Neuron (in vitro differentiated cells): ENCODE data around the gene COPG2.
"Not testable (repeated sequence)": the region's sequence is repeated elsewhere in the genome, so short reads cannot be mapped to it uniquely, and the experiment has no call there.

Experiments
- H2AFZ ChIP-seq: one replicate; pipeline ENCODE4 v1.6.1; 2013; ENCODE audit warnings: low read depth, mild to moderate bottlenecking, inconsistent platforms, low read length, moderate library complexity
- H3K27me3 ChIP-seq: one replicate; pipeline ENCODE4 v1.6.1; 2013; ENCODE audit warnings: low read length; ENCODE audit not compliant: insufficient read depth
- H3K36me3 ChIP-seq: one replicate; pipeline ENCODE4 v1.6.1; 2013; ENCODE audit warnings: low read length; ENCODE audit not compliant: insufficient read depth
- H3K4me1 ChIP-seq: one replicate; pipeline ENCODE4 v1.6.1; 2013; ENCODE audit warnings: low read length; ENCODE audit not compliant: insufficient read depth
- H3K4me3 ChIP-seq: 2 replicates; pipeline ENCODE4 v1.5.1; 2013; ENCODE audit warnings: mild to moderate bottlenecking, low read length, moderate library complexity
- H3K9me3 ChIP-seq: one replicate; pipeline ENCODE4 v1.6.1; 2013; ENCODE audit warnings: low read length

The COPG2 gene

GRCh38 chr7:130641040-130641439, 27.5 kb downstream of the COPG2 start:
- no peaks in the 10 kb centered on the region for H3K27me3 ChIP-seq
- no peaks in the 10 kb centered on the region for H3K4me1 ChIP-seq
- peaks cover 37% of the 10 kb centered on the region for H3K36me3 ChIP-seq
- H2AFZ ChIP-seq: no peak overlapping the region
- peaks cover 21% of the 10 kb centered on the region for H3K9me3 ChIP-seq
- no peak overlapping the region for H3K4me3 ChIP-seq

DNA sequence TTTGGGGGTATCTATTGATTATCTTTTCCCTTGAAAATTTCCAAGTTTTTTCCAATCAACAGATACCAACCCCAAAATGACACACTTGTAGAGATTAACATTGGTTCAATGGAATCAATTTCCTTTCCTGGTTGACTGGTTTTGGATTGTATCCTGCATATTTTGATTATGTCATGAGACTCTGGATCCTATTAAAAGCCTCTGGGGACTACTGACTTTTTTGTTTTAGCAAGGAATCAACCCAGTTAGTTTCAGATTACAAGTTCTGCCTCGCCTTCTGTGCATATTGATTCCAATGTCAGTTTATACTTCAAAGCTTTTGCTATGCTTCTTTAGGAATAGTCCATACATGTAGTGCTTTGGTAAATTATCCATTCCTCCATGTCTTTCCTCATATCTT, 29.2 kb downstream of the COPG2 start:
- H3K4me3 ChIP-seq: no peak overlapping the region
- H3K36me3 ChIP-seq: peaks cover 29% of the 10 kb centered on the region
- peaks cover 14% of the 10 kb centered on the region for H3K9me3 ChIP-seq
- no peak overlapping the region for H2AFZ ChIP-seq
- H3K27me3 ChIP-seq: no peaks in the 10 kb centered on the region
- no peaks in the 10 kb centered on the region for H3K4me1 ChIP-seq

DNA sequence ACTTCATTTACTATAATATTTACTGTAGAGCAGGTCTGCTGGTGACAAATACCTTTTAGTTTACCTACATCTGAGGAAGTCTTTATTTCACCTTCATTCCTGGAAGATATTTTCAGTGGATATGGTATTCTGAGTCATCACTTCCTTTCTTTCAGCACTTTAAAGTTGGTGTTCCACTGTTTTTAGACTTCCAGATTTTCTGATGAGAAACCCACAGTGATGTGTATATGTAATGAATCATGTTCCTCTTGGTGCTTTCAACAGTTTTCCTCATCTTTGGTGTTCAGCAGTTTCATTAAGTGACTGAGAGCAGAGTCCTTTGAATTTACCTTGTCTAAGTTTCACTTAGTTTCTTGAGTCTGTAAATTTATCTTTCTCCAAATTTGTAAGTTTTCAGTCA, 36.4 kb downstream of the COPG2 start:
- H3K27me3 ChIP-seq: no peaks in the 10 kb centered on the region
- H3K4me3 ChIP-seq: no peak overlapping the region
- no peak overlapping the region for H2AFZ ChIP-seq
- peaks cover 10% of the 10 kb centered on the region for H3K9me3 ChIP-seq
- H3K4me1 ChIP-seq: no peaks in the 10 kb centered on the region
- H3K36me3 ChIP-seq: no peaks in the 10 kb centered on the region

GRCh38 chr7:130628901-130629300, 39.6 kb downstream of the COPG2 start:
- H3K4me3 ChIP-seq: no peak overlapping the region
- peaks cover 10% of the 10 kb centered on the region for H3K9me3 ChIP-seq
- no peaks in the 10 kb centered on the region for H3K27me3 ChIP-seq
- no peak overlapping the region for H2AFZ ChIP-seq
- peaks cover 2% of the 10 kb centered on the region for H3K36me3 ChIP-seq
- no peaks in the 10 kb centered on the region for H3K4me1 ChIP-seq

- no peak overlapping the region for H2AFZ ChIP-seq
- H3K9me3 ChIP-seq: peaks cover 11% of the 10 kb centered on the region
- H3K27me3 ChIP-seq: no peaks in the 10 kb centered on the region
- H3K36me3 ChIP-seq: peaks cover 2% of the 10 kb centered on the region
- no peaks in the 10 kb centered on the region for H3K4me1 ChIP-seq
- no peak overlapping the region for H3K4me3 ChIP-seq
Observed at GRCh38 chr7:130627775-130628174, 40.8 kb downstream of the COPG2 start.

DNA sequence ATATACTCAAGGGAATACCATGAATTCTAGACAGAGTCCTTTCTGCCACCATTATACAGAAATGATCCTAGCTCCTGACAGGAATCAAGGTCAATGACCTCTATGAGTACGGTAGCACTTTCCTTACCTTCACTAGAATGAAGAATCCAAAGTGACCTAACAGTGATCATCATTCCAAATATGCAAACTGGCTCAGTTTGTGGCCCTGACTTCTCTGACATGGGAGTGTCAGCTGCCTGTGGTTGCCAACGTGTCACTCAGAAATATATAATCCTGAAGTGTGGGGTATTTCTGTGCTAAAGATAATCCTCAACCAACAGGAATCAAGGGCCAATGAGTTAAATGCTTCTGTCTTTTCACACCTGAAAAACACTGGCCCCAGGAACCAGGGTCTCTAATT, 45.7 kb downstream of the COPG2 start:
- peaks cover 11% of the 10 kb centered on the region for H3K36me3 ChIP-seq
- no peak overlapping the region for H2AFZ ChIP-seq
- no peak overlapping the region for H3K4me3 ChIP-seq
- H3K9me3 ChIP-seq: peaks cover 15% of the 10 kb centered on the region
- no peaks in the 10 kb centered on the region for H3K4me1 ChIP-seq
- no peaks in the 10 kb centered on the region for H3K27me3 ChIP-seq

DNA sequence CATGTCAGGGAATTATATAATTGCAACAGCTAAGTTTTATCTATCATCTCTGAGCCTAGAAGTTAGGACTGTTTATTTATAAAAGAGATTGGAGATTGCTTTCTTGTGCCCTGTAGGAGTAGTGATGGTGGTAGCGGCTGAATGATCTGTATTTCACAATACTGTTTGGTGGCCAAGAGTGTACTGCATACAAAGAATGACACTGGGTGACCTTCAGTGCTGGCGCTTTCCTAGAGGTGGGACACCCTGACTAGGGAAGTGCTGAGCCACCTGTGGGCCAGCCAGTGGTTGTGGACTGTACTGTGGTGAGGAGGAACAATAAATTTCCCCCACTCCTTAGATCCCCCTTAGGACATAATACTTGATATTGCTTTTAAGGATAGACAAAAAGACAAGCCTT, 53.0 kb downstream of the COPG2 start:
- peaks cover 10% of the 10 kb centered on the region for H3K9me3 ChIP-seq
- H2AFZ ChIP-seq: no peak overlapping the region
- H3K4me3 ChIP-seq: no peak overlapping the region
- no peaks in the 10 kb centered on the region for H3K4me1 ChIP-seq
- H3K27me3 ChIP-seq: no peaks in the 10 kb centered on the region
- peaks cover 56% of the 10 kb centered on the region for H3K36me3 ChIP-seq

GRCh38 chr7:130614449-130614848, 54.1 kb downstream of the COPG2 start:
- peaks cover 67% of the 10 kb centered on the region for H3K36me3 ChIP-seq
- no peaks in the 10 kb centered on the region for H3K4me1 ChIP-seq
- peaks cover 13% of the 10 kb centered on the region for H3K9me3 ChIP-seq
- H3K4me3 ChIP-seq: no peak overlapping the region
- H3K27me3 ChIP-seq: no peaks in the 10 kb centered on the region
- no peak overlapping the region for H2AFZ ChIP-seq

GRCh38 chr7:130611218-130611617, 57.3 kb downstream of the COPG2 start:
- no peak overlapping the region for H3K4me3 ChIP-seq
- H3K27me3 ChIP-seq: no peaks in the 10 kb centered on the region
- H3K36me3 ChIP-seq: peaks cover 89% of the 10 kb centered on the region
- peaks cover 23% of the 10 kb centered on the region for H3K9me3 ChIP-seq
- H2AFZ ChIP-seq: no peak overlapping the region
- H3K4me1 ChIP-seq: no peaks in the 10 kb centered on the region

GRCh38 chr7:130607066-130607465, 61.5 kb downstream of the COPG2 start:
- Histone ChIP-seq H3K36me3 (peaks cover 80% of the 10 kb centered on the region), H3K9me3 (peaks cover 14% of the 10 kb centered on the region)
- not testable (repeated sequence) for H3K27me3 ChIP-seq, H2AFZ ChIP-seq, H3K4me1 ChIP-seq, H3K4me3 ChIP-seq

DNA sequence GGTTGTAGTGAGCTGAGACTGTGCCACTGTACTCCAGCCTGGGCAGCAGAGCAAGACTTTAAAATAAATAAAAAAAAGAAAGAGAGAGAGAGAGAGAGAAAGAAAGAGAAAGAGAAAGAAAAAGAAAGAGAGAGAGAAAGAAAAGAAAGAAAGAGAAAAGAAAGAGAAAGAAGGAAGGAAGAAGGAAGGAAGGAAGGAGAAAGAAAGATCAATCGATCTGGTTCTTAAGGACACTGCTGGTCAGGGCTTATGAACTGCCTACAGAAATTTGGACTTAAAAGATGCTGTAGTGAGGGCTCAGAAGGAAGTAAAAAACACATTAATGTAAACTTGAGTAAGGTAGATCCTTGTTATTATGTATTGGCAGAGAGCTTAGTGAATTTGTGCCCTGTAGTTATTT, 62.4 kb downstream of the COPG2 start:
- Histone ChIP-seq H3K36me3 (peaks cover 72% of the 10 kb centered on the region), H2AFZ (no peak overlapping the region), H3K9me3 (peaks cover 14% of the 10 kb centered on the region), H3K27me3 (no peaks in the 10 kb centered on the region), H3K4me3 (no peak overlapping the region), H3K4me1 (no peaks in the 10 kb centered on the region)

DNA sequence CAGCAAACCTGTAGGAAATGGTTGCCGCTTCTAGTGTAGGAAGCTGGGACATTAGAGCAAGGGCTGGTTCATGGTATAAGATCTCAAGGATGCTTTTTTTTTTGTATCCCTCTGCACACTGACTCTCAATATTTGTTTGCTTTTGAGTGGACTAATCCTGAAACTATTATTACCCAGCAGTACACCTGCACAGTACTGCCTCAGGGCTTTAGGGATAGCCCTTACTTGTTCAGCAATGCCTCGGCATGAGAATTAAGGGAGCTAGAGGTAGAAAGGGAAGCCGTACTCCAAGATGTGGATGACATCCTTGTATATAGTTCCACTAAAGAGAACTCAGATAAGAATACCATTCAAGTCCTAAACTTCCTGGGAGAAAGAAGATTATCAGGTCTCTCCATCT, 70.5 kb downstream of the COPG2 start:
- no peak overlapping the region for H2AFZ ChIP-seq
- H3K27me3 ChIP-seq: no peaks in the 10 kb centered on the region
- H3K36me3 ChIP-seq: peaks cover 10% of the 10 kb centered on the region
- peaks cover 9% of the 10 kb centered on the region for H3K9me3 ChIP-seq
- H3K4me3 ChIP-seq: no peak overlapping the region
- no peaks in the 10 kb centered on the region for H3K4me1 ChIP-seq

- Histone ChIP-seq H3K36me3 (peaks cover 8% of the 10 kb centered on the region), H2AFZ (no peak overlapping the region)
Observed at GRCh38 chr7:130595986-130596385, 72.6 kb downstream of the COPG2 start.

GRCh38 chr7:130593033-130593432, 75.5 kb downstream of the COPG2 start:
- no peak overlapping the region for H3K4me3 ChIP-seq

More at GRCh38 chr7:130595986-130596385, 72.6 kb downstream of the COPG2 start:
- H3K4me1 ChIP-seq: no peaks in the 10 kb centered on the region
- no peak overlapping the region for H3K4me3 ChIP-seq
- H3K9me3 ChIP-seq: peaks cover 9% of the 10 kb centered on the region
- no peaks in the 10 kb centered on the region for H3K27me3 ChIP-seq

More at GRCh38 chr7:130593033-130593432, 75.5 kb downstream of the COPG2 start:
- Histone ChIP-seq H3K36me3 (peaks cover 5% of the 10 kb centered on the region), H3K9me3 (peaks cover 9% of the 10 kb centered on the region), H2AFZ (no peak overlapping the region), H3K4me1 (no peaks in the 10 kb centered on the region), H3K27me3 (no peaks in the 10 kb centered on the region)
